ENCODE results near the gene TTC39C. TPM values are rescaled to one million over a fixed set of nuclear protein-coding genes. Genes with fewer than 3 reads are reported as not detected.

The TTC39C gene
- total RNA-seq, 1 experiment from 2014 or later = 24.7 TPM

- Histone ChIP-seq H3K27me3 (ENCODE audit: low read length) (no peaks in the 10 kb centered on the region), H3K4me3 (ENCODE audit: low read length) (no peak overlapping the region), H3K27ac (ENCODE audit: low read length) (no peak overlapping the region), H3K4me1 (ENCODE audit: insufficient read depth, low read length) (no peaks in the 10 kb centered on the region), H3K9me2 (replicated peaks; ENCODE audit: low read length) (no peaks in the 10 kb centered on the region), H3K4me2 (ENCODE audit: low read length) (no peak overlapping the region), H3K9me3 (ENCODE audit: low read length) (no peaks in the 10 kb centered on the region), H3K79me2 (ENCODE audit: low read length) (no peaks in the 10 kb centered on the region), H4K20me1 (ENCODE audit: low read length) (no peaks in the 10 kb centered on the region), H3F3A (ENCODE audit: low read length, unreplicated experiment) (no peaks in the 10 kb centered on the region), H3K36me3 (ENCODE audit: low read depth, low read length) (0 out of 2 replicates have a peak, but pooled peaks cover under 1% of the 10 kb centered on the region), H3K9ac (ENCODE audit: low read length) (no peak overlapping the region), H2AFZ (ENCODE audit: low read length) (no peak overlapping the region)
- DNase-seq (no peak), ATAC-seq (no peak)
- BruUV-seq (replicated peaks) = no TSS peak
- ChIA-PET POLR2A (ENCODE audit: unreplicated experiment) (no interaction called here), CTCF (no interaction called here)
- no peak for TF ChIP-seq EZH2 (IDR thresholded peaks at IDR 0.05; ENCODE audit: low read length, unreplicated experiment)
- no peak for TF ChIP-seq EZH2phosphoT487 (IDR thresholded peaks at IDR 0.05; ENCODE audit: borderline replicate concordance, low read length)
- no peak for TF ChIP-seq CTCF (conservative IDR thresholded peaks at IDR 0.05; ENCODE audit: low read depth, low read length)
- intact Hi-C loops (cut with micrococcal nuclease) = no loop called here
Measured at GRCh38 chr18:24130494-24130893, 115.9 kb downstream of the TTC39C start.

DNA sequence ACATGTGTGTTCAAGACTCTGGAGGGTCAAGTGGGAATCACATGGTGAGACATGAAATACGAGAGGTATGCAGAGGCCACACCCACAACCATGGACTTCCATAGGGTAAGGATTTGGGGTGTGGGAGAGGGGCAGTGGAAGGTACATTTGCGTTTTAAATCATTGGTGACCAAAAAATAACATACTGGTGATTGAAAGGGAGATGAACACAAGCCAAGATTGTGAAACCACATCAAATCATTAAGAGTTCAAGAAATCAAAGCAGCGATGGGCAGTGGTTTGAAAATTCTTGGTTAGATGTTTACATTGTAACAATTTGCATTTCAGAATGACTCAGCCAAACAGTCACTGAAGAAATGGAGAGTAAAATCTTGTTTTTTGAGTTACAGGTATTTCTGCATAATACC lies 122.4 kb downstream of the TTC39C start:
- intact Hi-C loops (cut with micrococcal nuclease) = no loop called here
- H3K27me3 ChIP-seq (ENCODE audit: low read length) = no peaks in the 10 kb centered on the region
- ATAC-seq (peak; percentile 14; the same call in 1 of the 2 replicates), DNase-seq (peak; percentile 66)
- TF ChIP-seq EZH2phosphoT487 (IDR thresholded peaks at IDR 0.05; ENCODE audit: borderline replicate concordance, low read length) = no peak
- TF ChIP-seq CTCF (conservative IDR thresholded peaks at IDR 0.05; ENCODE audit: low read depth, low read length) = no peak
- H4K20me1 ChIP-seq (ENCODE audit: low read length) = no peaks in the 10 kb centered on the region
- no peak overlapping the region for H3K9ac ChIP-seq (ENCODE audit: low read length)
- H3K9me3 ChIP-seq (ENCODE audit: low read length) = no peaks in the 10 kb centered on the region
- no peak overlapping the region for H2AFZ ChIP-seq (ENCODE audit: low read length)
- ChIA-PET CTCF (no interaction called here), POLR2A (ENCODE audit: unreplicated experiment) (no interaction called here)
- no TSS peak for BruUV-seq (replicated peaks)
- peaks cover 16% of the 10 kb centered on the region for H3K4me1 ChIP-seq (ENCODE audit: insufficient read depth, low read length)
- peak overlapping the region; percentile 8; the same call in 1 of the 2 replicates for H3K4me3 ChIP-seq (ENCODE audit: low read length)
- H3K36me3 ChIP-seq (ENCODE audit: low read depth, low read length) = no peaks in the 10 kb centered on the region
- H3F3A ChIP-seq (ENCODE audit: low read length, unreplicated experiment) = peaks cover 4% of the 10 kb centered on the region
- H3K27ac ChIP-seq (ENCODE audit: low read length) = peak overlapping the region; percentile 32
- no peaks in the 10 kb centered on the region for H3K79me2 ChIP-seq (ENCODE audit: low read length)
- H3K4me2 ChIP-seq (ENCODE audit: low read length) = peak overlapping the region; percentile 59
- no peaks in the 10 kb centered on the region for H3K9me2 ChIP-seq (replicated peaks; ENCODE audit: low read length)

GRCh38 chr18:24138409-24138788 lies 123.8 kb downstream of the TTC39C start:
- no peak for ATAC-seq
- CTCF ChIA-PET = interaction anchor here (0.6 to 0.9 kb wide), 2 partner anchors 197 to 221 kb away, joined by 3 read pairs; no protein-coding TSS in a partner anchor
- peak overlapping the region; percentile 75 for H3K4me2 ChIP-seq (ENCODE audit: low read length)

More at GRCh38 chr18:24138409-24138788, 123.8 kb downstream of the TTC39C start:
- TSS peak; percentile 50 for BruUV-seq (replicated peaks)
- Histone ChIP-seq H3F3A (ENCODE audit: low read length, unreplicated experiment) (peaks cover 4% of the 10 kb centered on the region), H3K9me2 (replicated peaks; ENCODE audit: low read length) (no peaks in the 10 kb centered on the region), H3K9me3 (ENCODE audit: low read length) (no peaks in the 10 kb centered on the region), H4K20me1 (ENCODE audit: low read length) (no peaks in the 10 kb centered on the region), H3K9ac (ENCODE audit: low read length) (peak overlapping the region; percentile 70), H3K79me2 (ENCODE audit: low read length) (no peaks in the 10 kb centered on the region), H3K4me3 (ENCODE audit: low read length) (peak overlapping the region; percentile 71), H3K27ac (ENCODE audit: low read length) (no peak overlapping the region), H3K27me3 (ENCODE audit: low read length) (no peaks in the 10 kb centered on the region), H3K36me3 (ENCODE audit: low read depth, low read length) (no peaks in the 10 kb centered on the region), H3K4me1 (ENCODE audit: insufficient read depth, low read length) (peaks cover 16% of the 10 kb centered on the region), H2AFZ (ENCODE audit: low read length) (peak overlapping the region; percentile 59)
- intact Hi-C loops (cut with micrococcal nuclease) = no loop called here
- no peak for DNase-seq
- POLR2A ChIA-PET (ENCODE audit: unreplicated experiment) = interaction anchor here (0.6 to 0.7 kb wide), 4 partner anchors 13 to 297 kb away, joined by 3 to 6 read pairs (median 4); no protein-coding TSS in a partner anchor
- TF ChIP-seq EZH2 (IDR thresholded peaks at IDR 0.05; ENCODE audit: low read length, unreplicated experiment) = no peak
- no peak for TF ChIP-seq EZH2phosphoT487 (IDR thresholded peaks at IDR 0.05; ENCODE audit: borderline replicate concordance, low read length)
- no peak for TF ChIP-seq CTCF (conservative IDR thresholded peaks at IDR 0.05; ENCODE audit: low read depth, low read length)

All from PC-3 (cell line).